Measurements from ENCODE around the gene CCDC121. TPM values are rescaled to one million over a fixed set of nuclear protein-coding genes. Genes with fewer than 3 reads are reported as not detected.

CCDC121 gene
- total and polyA plus RNA-seq, 2 of the 4 experiments (the other 2 are of a cell fraction), result 0.65 to 2.0 TPM

- Histone ChIP-seq H4K91ac (ENCODE audit: insufficient read depth, low read depth, low read length) (no peak overlapping the region), H2AK9ac (replicated peaks; ENCODE audit: low read depth, low read length, poor library complexity) (no peak overlapping the region), H2BK5ac (ENCODE audit: low read depth, low read length, poor library complexity, severe bottlenecking) (no peak overlapping the region), H3K23ac (ENCODE audit: low read depth, low read length) (no peak overlapping the region), H3K9ac (ENCODE audit: low read depth, low read length) (no peak overlapping the region), H3K4me3 (ENCODE audit: insufficient read depth, low read depth, low read length) (no peak overlapping the region), H3K4me2 (ENCODE audit: low read depth, low read length) (no peak overlapping the region), H4K5ac (ENCODE audit: low read depth, low read length) (no peak overlapping the region), H3K9me1 (ENCODE audit: insufficient read depth, low read length) (peaks cover 6% of the 10 kb centered on the region; the same call in 1 of the 2 replicates), H4K8ac (ENCODE audit: low read depth in 2 of 2, low read length in 2 of 2) (no peak overlapping the region), H2BK15ac (ENCODE audit: low read depth, low read length) (no peak overlapping the region), H3K4ac (ENCODE audit: low read depth, low read length) (no peak overlapping the region), H3K27me3 (ENCODE audit: control insufficient read depth, insufficient read depth, low read length) (no peaks in the 10 kb centered on the region), H2BK20ac (ENCODE audit: low read depth, low read length) (no peak overlapping the region), H3K14ac (replicated peaks; ENCODE audit: low read depth, low read length) (no peak overlapping the region), H2BK120ac (ENCODE audit: low read depth, low read length) (no peak overlapping the region), H2AFZ (replicated peaks; ENCODE audit: low read length, poor library complexity) (no peak overlapping the region), H4K20me1 (ENCODE audit: insufficient read depth, low read length) (no peaks in the 10 kb centered on the region), H3K56ac (ENCODE audit: extremely low read depth, insufficient read depth, low read length) (no peak overlapping the region), H3K9me3 (ENCODE audit: control insufficient read depth, insufficient read depth, low read length) (no peaks in the 10 kb centered on the region), H2AK5ac (ENCODE audit: low read depth, low read length) (no peak overlapping the region), H3K79me1 (ENCODE audit: low read depth in 1 of 2, low read length in 2 of 2) (peaks cover 17 to 41% of the 10 kb centered on the region in 2 experiments), H3K4me1 (ENCODE audit: control insufficient read depth, insufficient read depth, low read length) (peaks cover 5% of the 10 kb centered on the region), H3K36me3 (ENCODE audit: control insufficient read depth, insufficient read depth, low read length) (peaks cover 19% of the 10 kb centered on the region), H3K18ac (ENCODE audit: low read depth, low read length) (no peak overlapping the region), H3K27ac (ENCODE audit: insufficient read depth, low read length) (no peak overlapping the region)
- dilution Hi-C loops (cut with HindIII; ENCODE audit: low sequenced_read_pairs, unreplicated experiment), result no loop called here
- ATAC-seq (ENCODE audit: low read depth) (no peak), DNase-seq (no peak)
- TF ChIP-seq MAFK (IDR thresholded peaks at IDR 0.05; ENCODE audit: low read depth, low read length) (peak; percentile 96), BHLHE40 (IDR thresholded peaks at IDR 0.05; ENCODE audit: low read depth, low read length) (no peak), MXI1 (IDR thresholded peaks at IDR 0.05; ENCODE audit: borderline replicate concordance, low read depth, low read length) (no peak), POLR2A (IDR thresholded peaks at IDR 0.05; ENCODE audit: low read depth, low read length) (no peak), MAZ (IDR thresholded peaks at IDR 0.05; ENCODE audit: borderline replicate concordance, low read depth, low read length) (no peak)
- intact Hi-C loops (cut with micrococcal nuclease), result no loop called here
- in situ Hi-C loops (cut with MboI; ENCODE audit: low sequenced_read_pairs), result no loop called here
- ChIA-PET POLR2A (ENCODE audit: unreplicated experiment) (no interaction called here), CTCF (no interaction called here)
- WGBS, 2 experiments (ENCODE audit: extremely low coverage in 2 of 2, insufficient read length in 1 of 2), result no CpG with 5 or more reads among the region's 1 CpG
- TSS peak; percentile 67 for BruUV-seq (replicated peaks)
These were observed 32.6 kb upstream of the CCDC121 start for GRCh38 chr2:27661371-27661770.
